Measurements from ENCODE around the gene COL23A1. TPM values are rescaled to one million over a fixed set of nuclear protein-coding genes. Genes with fewer than 3 reads are reported as not detected.

COL23A1 gene
- total RNA-seq, 1 experiment from 2014 or later = 0.18 TPM

- Histone ChIP-seq H3K4me1 (no peaks in the 10 kb centered on the region), H3K4me3 (ENCODE audit: low read depth, low read length) (no peak overlapping the region), H3K9me3 (no peaks in the 10 kb centered on the region), H3K36me3 (ENCODE audit: control insufficient read depth, insufficient read depth, low read length) (no peaks in the 10 kb centered on the region), H3K27me3 (replicated peaks; ENCODE audit: control insufficient read depth, insufficient read depth, low read length) (no peaks in the 10 kb centered on the region)
- Mint-ChIP-seq H3K27me3 (ENCODE audit: insufficient read depth, unreplicated experiment) (peaks cover 7% of the 10 kb centered on the region), H3K4me3 (ENCODE audit: unreplicated experiment) (no peak overlapping the region), H3K4me1 (ENCODE audit: low read depth, unreplicated experiment) (no peaks in the 10 kb centered on the region), H3K9me3 (ENCODE audit: unreplicated experiment) (peaks cover 15% of the 10 kb centered on the region), H3K36me3 (ENCODE audit: insufficient read depth, unreplicated experiment) (peaks cover 5% of the 10 kb centered on the region), H3K27ac (ENCODE audit: unreplicated experiment) (no peak overlapping the region)
- POLR2A ChIA-PET = no interaction called here
- no peak for DNase-seq
- no TSS peak for BruUV-seq (replicated peaks)
- intact Hi-C loops (cut with micrococcal nuclease; ENCODE audit: unreplicated experiment) = no loop called here
- CTCF ChIA-PET = interaction anchor here (0.6 kb wide), 1 partner anchor 112 kb away, joined by 4 read pairs; no protein-coding TSS in a partner anchor
- TF ChIP-seq CTCF (IDR thresholded peaks at IDR 0.05; ENCODE audit: insufficient read depth in 1 of 2, low read depth in 1 of 2, low read length in 1 of 2, severe bottlenecking in 1 of 2, unreplicated experiment in 1 of 2) = no peak
Observed at GRCh38 chr5:178193251-178193809, 396.9 kb downstream of the COL23A1 start.

GRCh38 chr5:178192787-178193186 lies 397.4 kb downstream of the COL23A1 start:
- Histone ChIP-seq H3K4me1 (no peaks in the 10 kb centered on the region), H3K27me3 (replicated peaks; ENCODE audit: control insufficient read depth, insufficient read depth, low read length) (no peaks in the 10 kb centered on the region), H3K36me3 (ENCODE audit: control insufficient read depth, insufficient read depth, low read length) (no peaks in the 10 kb centered on the region), H3K9me3 (no peaks in the 10 kb centered on the region), H3K4me3 (ENCODE audit: low read depth, low read length) (no peak overlapping the region)
- TF ChIP-seq CTCF (IDR thresholded peaks at IDR 0.05; ENCODE audit: insufficient read depth in 1 of 2, low read depth in 1 of 2, low read length in 1 of 2, severe bottlenecking in 1 of 2, unreplicated experiment in 1 of 2) = no peak
- Mint-ChIP-seq H3K36me3 (ENCODE audit: insufficient read depth, unreplicated experiment) (peaks cover 8% of the 10 kb centered on the region), H3K4me3 (ENCODE audit: unreplicated experiment) (no peak overlapping the region), H3K4me1 (ENCODE audit: low read depth, unreplicated experiment) (no peaks in the 10 kb centered on the region), H3K27me3 (ENCODE audit: insufficient read depth, unreplicated experiment) (peaks cover 7% of the 10 kb centered on the region), H3K27ac (ENCODE audit: unreplicated experiment) (no peak overlapping the region), H3K9me3 (ENCODE audit: unreplicated experiment) (peaks cover 15% of the 10 kb centered on the region)
- ChIA-PET POLR2A (no interaction called here), CTCF (interaction anchor here (0.6 kb wide), 1 partner anchor 111 kb away, joined by 4 read pairs; no protein-coding TSS in a partner anchor)
- no TSS peak for BruUV-seq (replicated peaks)
- no peak for DNase-seq
- intact Hi-C loops (cut with micrococcal nuclease; ENCODE audit: unreplicated experiment) = no loop called here

GRCh38 chr5:178192244-178192643 lies 397.9 kb downstream of the COL23A1 start:
- ChIA-PET CTCF (no interaction called here), POLR2A (no interaction called here)
- no peaks in the 10 kb centered on the region for H3K9me3 ChIP-seq
- no peak overlapping the region for H3K4me3 Mint-ChIP-seq (ENCODE audit: unreplicated experiment)
- intact Hi-C loops (cut with micrococcal nuclease; ENCODE audit: unreplicated experiment) = no loop called here
- no peak for TF ChIP-seq CTCF (IDR thresholded peaks at IDR 0.05; ENCODE audit: insufficient read depth in 1 of 2, low read depth in 1 of 2, low read length in 1 of 2, severe bottlenecking in 1 of 2, unreplicated experiment in 1 of 2)
- H3K4me3 ChIP-seq (ENCODE audit: low read depth, low read length) = no peak overlapping the region
- H3K4me1 ChIP-seq = no peaks in the 10 kb centered on the region
- DNase-seq = no peak
- peaks cover 8% of the 10 kb centered on the region for H3K36me3 Mint-ChIP-seq (ENCODE audit: insufficient read depth, unreplicated experiment)
- peaks cover 15% of the 10 kb centered on the region for H3K9me3 Mint-ChIP-seq (ENCODE audit: unreplicated experiment)
- H3K36me3 ChIP-seq (ENCODE audit: control insufficient read depth, insufficient read depth, low read length) = no peaks in the 10 kb centered on the region
- H3K27me3 Mint-ChIP-seq (ENCODE audit: insufficient read depth, unreplicated experiment) = peaks cover 7% of the 10 kb centered on the region
- H3K27me3 ChIP-seq (replicated peaks; ENCODE audit: control insufficient read depth, insufficient read depth, low read length) = no peaks in the 10 kb centered on the region
- no peak overlapping the region for H3K27ac Mint-ChIP-seq (ENCODE audit: unreplicated experiment)
- no peaks in the 10 kb centered on the region for H3K4me1 Mint-ChIP-seq (ENCODE audit: low read depth, unreplicated experiment)
- BruUV-seq (replicated peaks) = no TSS peak

Measured in Caco-2 (cell line).